Measurements from ENCODE around the gene PMPCA. TPM values are rescaled to one million over a fixed set of nuclear protein-coding genes. Genes with fewer than 3 reads are reported as not detected.

Gene PMPCA
- total and polyA plus RNA-seq, 3 experiments from 2014 or later, result 39.2 to 101 (median 96.4) TPM

DNA sequence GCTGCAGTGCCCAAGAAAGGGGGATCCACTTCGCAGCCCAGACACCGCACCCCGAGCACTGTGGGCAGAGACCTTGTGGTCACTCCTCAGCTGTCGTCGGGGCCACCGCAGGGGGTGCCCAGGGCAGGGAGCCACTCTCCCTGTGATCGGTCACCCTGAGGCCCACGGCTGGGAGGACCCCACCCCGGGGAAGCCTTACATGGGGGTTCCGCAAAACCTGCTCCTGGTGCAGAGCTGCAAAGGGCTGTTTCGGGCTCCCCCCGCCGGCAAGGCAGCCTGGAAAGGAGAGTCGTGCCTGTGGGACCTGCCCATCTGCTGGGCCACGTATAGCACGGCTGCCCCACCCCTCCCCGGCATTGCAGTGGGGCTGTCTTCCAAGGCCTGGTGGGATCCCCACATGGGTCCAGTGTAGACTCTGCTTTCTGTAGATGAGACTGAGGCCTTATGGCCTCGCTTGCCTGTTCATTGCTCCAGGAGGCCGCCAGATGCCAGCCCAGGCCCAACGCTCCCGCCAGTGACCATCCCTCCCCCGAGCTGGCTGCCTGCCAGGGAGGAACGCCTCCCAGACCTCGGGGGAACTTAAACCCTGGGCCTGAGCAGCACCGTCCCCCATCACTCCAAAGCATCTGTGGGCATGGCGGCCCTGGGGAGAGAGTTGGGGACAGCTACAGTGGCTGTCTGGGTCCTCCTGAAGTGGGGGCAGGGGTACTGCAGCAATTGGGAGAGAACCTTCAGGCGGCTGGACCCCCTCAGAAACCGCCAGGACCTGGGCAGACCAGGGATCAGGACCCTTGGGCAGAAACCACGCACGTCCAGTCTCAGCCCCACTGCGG, 45.3 kb upstream of the PMPCA start:
- no peaks in the 10 kb centered on the region for H3K9me3 Mint-ChIP-seq
- H3K9me3 ChIP-seq (ENCODE audit: low read length), result no peaks in the 10 kb centered on the region
- H3K27ac ChIP-seq (ENCODE audit: low read depth, low read length), result no peak overlapping the region
- H3K27me3 Mint-ChIP-seq, result no peaks in the 10 kb centered on the region
- peak overlapping the region in 3 of 7 donors; percentile 29 to 81 (median 32) for H3K4me3 Mint-ChIP-seq
- H3K27ac Mint-ChIP-seq, result no peak overlapping the region
- H3K36me3 ChIP-seq (ENCODE audit: insufficient read depth, low read length), result no peaks in the 10 kb centered on the region
- H3K4me3 ChIP-seq (ENCODE audit: low read length), result no peak overlapping the region
- ChIA-PET CTCF (no interaction called here), POLR2A (no interaction called here)
- no peaks in the 10 kb centered on the region for H3K27me3 ChIP-seq (ENCODE audit: insufficient read depth, low read length, poor library complexity, severe bottlenecking)
- H3K36me3 Mint-ChIP-seq, result peaks cover 0 to 14% (median 0%) of the 10 kb centered on the region in 3 donors
- DNase-seq, result no peak
- peaks cover 0 to 7% (median 0%) of the 10 kb centered on the region in 3 donors for H3K4me1 Mint-ChIP-seq
- peaks cover 5% of the 10 kb centered on the region for H3K4me1 ChIP-seq (ENCODE audit: insufficient read depth, low read length)

DNA sequence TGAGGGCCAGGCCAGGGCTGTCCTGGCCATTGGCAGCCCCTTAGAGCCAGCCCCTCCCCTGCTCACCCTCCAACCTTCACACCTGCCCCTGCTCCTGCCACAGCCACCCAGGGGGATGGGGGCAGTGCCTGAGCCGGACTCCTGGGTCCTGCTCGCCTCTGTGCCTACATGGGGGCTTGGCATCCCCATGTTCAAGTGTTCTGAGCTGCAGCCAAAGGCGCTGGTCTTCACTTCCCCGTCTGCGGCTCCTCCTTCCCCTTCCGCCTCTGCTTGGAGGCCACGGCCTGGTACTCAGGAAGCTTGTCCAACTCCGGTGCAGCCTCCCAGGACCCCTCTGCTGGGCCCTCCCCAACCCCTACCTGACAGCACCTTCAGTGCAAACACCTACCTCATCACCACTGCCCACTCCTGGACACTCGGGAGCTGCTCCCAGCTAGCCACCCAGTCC, 44.7 kb upstream of the PMPCA start:
- H3K36me3 ChIP-seq (ENCODE audit: insufficient read depth, low read length), result no peaks in the 10 kb centered on the region
- no peaks in the 10 kb centered on the region for H3K27me3 ChIP-seq (ENCODE audit: insufficient read depth, low read length, poor library complexity, severe bottlenecking)
- peaks cover 0 to 8% (median 0%) of the 10 kb centered on the region in 3 donors for H3K36me3 Mint-ChIP-seq
- H3K27ac Mint-ChIP-seq, result no peak overlapping the region
- H3K4me1 ChIP-seq (ENCODE audit: insufficient read depth, low read length), result peaks cover 5% of the 10 kb centered on the region
- ChIA-PET POLR2A (no interaction called here), CTCF (no interaction called here)
- H3K4me3 ChIP-seq (ENCODE audit: low read length), result no peak overlapping the region
- H3K27ac ChIP-seq (ENCODE audit: low read depth, low read length), result no peak overlapping the region
- no peaks in the 10 kb centered on the region for H3K9me3 Mint-ChIP-seq
- peaks cover 0 to 7% (median 0%) of the 10 kb centered on the region in 3 donors for H3K4me1 Mint-ChIP-seq
- no peaks in the 10 kb centered on the region for H3K9me3 ChIP-seq (ENCODE audit: low read length)
- H3K4me3 Mint-ChIP-seq, result peak overlapping the region in 1 of 7 donors; percentile 68
- DNase-seq, result no peak
- no peaks in the 10 kb centered on the region for H3K27me3 Mint-ChIP-seq

DNA sequence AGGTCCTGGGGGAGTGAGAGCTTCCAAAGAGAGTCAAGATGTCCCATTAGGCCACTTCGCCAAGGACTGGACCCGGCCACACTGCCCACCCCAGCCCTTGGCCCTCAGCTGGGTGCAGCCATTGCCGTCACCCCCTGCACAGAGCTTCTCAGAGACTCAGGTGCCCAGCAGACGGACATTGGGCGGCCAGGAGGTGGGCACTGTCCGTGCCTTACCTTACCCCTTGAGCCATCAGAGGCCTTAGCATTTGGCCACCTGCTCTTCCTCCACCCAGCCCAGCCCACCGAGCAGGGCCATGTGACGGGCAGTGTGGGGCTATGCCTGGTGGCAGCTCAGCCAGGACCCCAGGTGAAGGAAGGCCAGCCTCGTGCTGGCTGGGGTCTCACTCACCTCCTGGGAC, 43.6 kb upstream of the PMPCA start:
- Histone ChIP-seq H3K9me3 (ENCODE audit: low read length) (no peaks in the 10 kb centered on the region), H3K27me3 (ENCODE audit: insufficient read depth, low read length, poor library complexity, severe bottlenecking) (no peaks in the 10 kb centered on the region), H3K27ac (ENCODE audit: low read depth, low read length) (no peak overlapping the region), H3K36me3 (ENCODE audit: insufficient read depth, low read length) (no peaks in the 10 kb centered on the region), H3K4me1 (ENCODE audit: insufficient read depth, low read length) (peaks cover 5% of the 10 kb centered on the region), H3K4me3 (ENCODE audit: low read length) (no peak overlapping the region)
- Mint-ChIP-seq H3K9me3 (no peaks in the 10 kb centered on the region), H3K27ac (no peak overlapping the region), H3K36me3 (peaks cover 0 to 3% (median 0%) of the 10 kb centered on the region in 3 donors), H3K4me3 (no peak overlapping the region), H3K4me1 (peaks cover 0 to 7% (median 0%) of the 10 kb centered on the region in 3 donors), H3K27me3 (no peaks in the 10 kb centered on the region)
- ChIA-PET CTCF (no interaction called here), POLR2A (no interaction called here)
- no peak for DNase-seq

DNA sequence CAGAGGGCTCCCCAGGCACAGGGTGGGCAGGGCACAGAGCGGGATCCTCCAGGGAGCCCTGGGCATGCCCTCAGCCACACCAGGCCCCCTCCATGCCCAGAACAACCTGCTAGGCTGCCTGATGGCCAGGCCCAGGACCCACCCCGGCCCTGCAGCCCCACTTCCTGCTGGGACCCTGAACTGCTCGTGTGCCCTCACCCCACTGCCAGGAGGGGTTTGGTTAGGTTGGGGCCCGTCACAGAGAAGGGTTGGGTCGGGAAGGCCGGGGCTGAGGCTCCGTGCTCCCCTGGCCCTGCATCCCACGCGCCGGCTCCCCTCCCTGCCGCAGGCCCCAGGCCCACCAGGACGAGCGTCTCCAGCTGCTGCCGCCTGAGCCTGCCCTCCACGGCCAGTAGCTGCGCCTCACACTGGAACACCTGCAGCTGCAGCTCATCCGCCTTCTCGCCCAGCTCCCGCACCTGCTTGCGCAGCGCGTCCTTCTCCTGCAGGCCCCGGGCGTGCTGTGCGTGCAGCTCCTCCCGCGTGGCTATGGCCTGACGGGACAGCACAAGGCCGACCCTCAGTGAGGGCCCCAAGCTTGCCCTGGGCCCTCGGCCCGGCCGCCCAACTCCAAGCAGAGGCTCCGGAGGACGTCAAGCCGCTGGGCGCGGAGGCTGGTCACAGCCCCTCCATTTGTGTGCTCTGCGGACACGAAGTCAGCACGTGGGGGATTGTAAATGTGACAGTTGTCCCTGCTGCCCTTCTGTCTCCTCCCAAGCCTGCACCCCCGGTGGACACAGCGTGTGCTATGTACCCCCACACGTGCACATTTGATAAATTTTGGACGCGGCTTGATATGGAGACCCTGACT, 42.9 kb upstream of the PMPCA start:
- Histone ChIP-seq H3K9me3 (ENCODE audit: low read length) (no peaks in the 10 kb centered on the region), H3K4me1 (ENCODE audit: insufficient read depth, low read length) (peaks cover 5% of the 10 kb centered on the region), H3K27ac (ENCODE audit: low read depth, low read length) (no peak overlapping the region), H3K27me3 (ENCODE audit: insufficient read depth, low read length, poor library complexity, severe bottlenecking) (no peaks in the 10 kb centered on the region), H3K36me3 (ENCODE audit: insufficient read depth, low read length) (no peaks in the 10 kb centered on the region), H3K4me3 (ENCODE audit: low read length) (no peak overlapping the region)
- H3K9me3 Mint-ChIP-seq, result no peaks in the 10 kb centered on the region
- H3K36me3 Mint-ChIP-seq, result peaks cover 0 to 2% (median 0%) of the 10 kb centered on the region in 3 donors
- POLR2A ChIA-PET, result no interaction called here
- H3K27ac Mint-ChIP-seq, result no peak overlapping the region
- peaks cover 0 to 5% (median 0%) of the 10 kb centered on the region in 3 donors for H3K4me1 Mint-ChIP-seq
- DNase-seq, result no peak
- CTCF ChIA-PET, result no interaction called here
- H3K4me3 Mint-ChIP-seq, result no peak overlapping the region
- H3K27me3 Mint-ChIP-seq, result no peaks in the 10 kb centered on the region

DNA sequence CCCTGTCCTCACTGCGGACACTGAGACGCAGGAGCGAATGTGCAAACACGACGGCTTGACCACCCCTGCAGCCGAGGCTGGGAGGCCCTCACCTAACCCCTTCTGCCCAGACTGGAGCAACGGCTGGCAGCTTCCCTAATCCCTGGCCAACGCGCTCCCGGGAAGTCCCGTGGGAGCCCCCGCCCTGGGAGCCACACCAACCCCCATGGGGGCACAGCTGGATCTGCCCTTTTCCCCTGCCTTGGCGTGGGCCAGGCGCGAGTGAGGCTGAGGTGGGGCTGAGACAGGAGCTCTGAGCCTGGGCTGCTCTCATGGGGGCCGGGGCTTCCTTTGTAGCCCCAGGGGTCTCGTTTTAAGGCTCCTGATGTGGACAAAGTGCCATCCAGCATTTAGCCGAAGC, 42.3 kb upstream of the PMPCA start:
- CTCF ChIA-PET, result no interaction called here
- POLR2A ChIA-PET, result no interaction called here
- Mint-ChIP-seq H3K4me1 (no peaks in the 10 kb centered on the region), H3K27ac (no peak overlapping the region), H3K9me3 (no peaks in the 10 kb centered on the region), H3K36me3 (no peaks in the 10 kb centered on the region), H3K27me3 (no peaks in the 10 kb centered on the region), H3K4me3 (no peak overlapping the region)
- H3K4me1 ChIP-seq (ENCODE audit: insufficient read depth, low read length), result peaks cover 5% of the 10 kb centered on the region
- H3K9me3 ChIP-seq (ENCODE audit: low read length), result no peaks in the 10 kb centered on the region
- no peak overlapping the region for H3K27ac ChIP-seq (ENCODE audit: low read depth, low read length)
- no peak for DNase-seq
- H3K27me3 ChIP-seq (ENCODE audit: insufficient read depth, low read length, poor library complexity, severe bottlenecking), result no peaks in the 10 kb centered on the region
- H3K36me3 ChIP-seq (ENCODE audit: insufficient read depth, low read length), result no peaks in the 10 kb centered on the region
- H3K4me3 ChIP-seq (ENCODE audit: low read length), result no peak overlapping the region

DNA sequence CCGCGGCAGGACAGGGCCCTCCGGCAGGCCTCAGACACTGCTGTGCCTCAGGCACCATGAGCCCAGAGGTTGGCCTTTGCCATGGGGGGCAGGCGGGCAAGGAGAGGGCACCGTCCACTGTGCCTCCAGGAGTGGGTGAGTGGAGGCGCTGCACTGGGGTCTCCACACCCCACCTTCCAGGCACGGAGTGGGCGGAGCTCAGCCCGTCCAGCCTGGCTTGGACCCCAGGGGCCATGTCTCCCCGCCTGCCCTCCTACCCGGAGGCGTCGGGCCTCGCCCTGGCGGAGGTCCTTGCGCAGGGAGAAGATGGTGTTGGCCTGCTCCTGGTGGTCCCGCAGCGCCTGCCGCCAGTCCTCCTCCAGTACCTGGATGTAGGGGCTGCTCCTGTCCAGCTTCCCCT, 40.4 kb upstream of the PMPCA start:
- H3K27ac Mint-ChIP-seq, result no peak overlapping the region
- H3K4me3 Mint-ChIP-seq, result no peak overlapping the region
- H3K9me3 Mint-ChIP-seq, result no peaks in the 10 kb centered on the region
- CTCF ChIA-PET, result no interaction called here
- no peaks in the 10 kb centered on the region for H3K4me1 ChIP-seq (ENCODE audit: insufficient read depth, low read length)
- H3K4me3 ChIP-seq (ENCODE audit: low read length), result no peak overlapping the region
- H3K27me3 Mint-ChIP-seq, result no peaks in the 10 kb centered on the region
- no peaks in the 10 kb centered on the region for H3K27me3 ChIP-seq (ENCODE audit: insufficient read depth, low read length, poor library complexity, severe bottlenecking)
- DNase-seq, result no peak
- H3K9me3 ChIP-seq (ENCODE audit: low read length), result no peaks in the 10 kb centered on the region
- H3K4me1 Mint-ChIP-seq, result no peaks in the 10 kb centered on the region
- H3K36me3 Mint-ChIP-seq, result no peaks in the 10 kb centered on the region
- no peaks in the 10 kb centered on the region for H3K36me3 ChIP-seq (ENCODE audit: insufficient read depth, low read length)
- POLR2A ChIA-PET, result no interaction called here
- H3K27ac ChIP-seq (ENCODE audit: low read depth, low read length), result no peak overlapping the region

DNA sequence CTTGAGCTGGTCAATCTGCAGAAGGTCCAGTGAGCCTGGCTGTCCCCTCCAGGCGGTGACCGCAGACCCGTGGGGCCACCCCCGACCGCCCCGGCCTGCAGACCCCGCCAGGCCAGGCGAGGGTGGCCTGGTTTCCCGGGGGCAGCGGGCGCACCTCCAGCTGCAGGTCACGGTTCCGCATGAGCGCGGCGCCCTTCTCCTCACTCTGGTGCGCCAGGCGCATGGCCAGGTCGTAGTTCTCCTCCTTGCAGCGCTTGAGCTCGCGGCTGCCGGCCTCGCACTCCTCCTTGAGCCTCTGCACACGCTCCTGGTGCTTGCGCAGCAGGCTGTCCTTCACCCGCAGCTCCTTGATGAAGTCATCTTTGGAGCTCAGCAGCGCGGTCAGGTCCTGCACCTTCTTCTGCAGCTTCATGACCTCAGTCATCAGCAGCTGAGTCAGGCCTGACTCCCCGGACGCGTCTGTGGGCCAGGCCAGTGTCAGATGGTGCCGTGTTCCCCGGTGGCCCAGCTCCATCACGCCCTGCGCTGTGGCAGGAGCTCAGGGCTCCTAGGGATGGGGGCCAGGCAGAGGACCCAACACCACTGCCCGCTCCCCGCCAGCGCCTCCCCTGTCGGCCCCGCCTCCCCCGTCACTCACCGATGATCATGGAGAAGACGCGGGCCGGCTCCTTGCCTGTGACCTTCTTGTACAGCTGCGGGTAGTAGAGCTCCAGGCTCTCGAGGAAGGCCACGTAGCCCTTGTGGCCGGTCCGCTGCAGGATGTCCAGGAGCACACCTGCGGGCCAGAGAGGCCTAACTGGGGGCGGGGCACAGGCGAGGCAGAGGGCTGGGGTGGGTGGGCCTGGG, 39.5 kb upstream of the PMPCA start:
- no peaks in the 10 kb centered on the region for H3K9me3 Mint-ChIP-seq
- Histone ChIP-seq H3K4me3 (ENCODE audit: low read length) (no peak overlapping the region), H3K27ac (ENCODE audit: low read depth, low read length) (no peak overlapping the region), H3K36me3 (ENCODE audit: insufficient read depth, low read length) (no peaks in the 10 kb centered on the region), H3K9me3 (ENCODE audit: low read length) (no peaks in the 10 kb centered on the region), H3K27me3 (ENCODE audit: insufficient read depth, low read length, poor library complexity, severe bottlenecking) (no peaks in the 10 kb centered on the region), H3K4me1 (ENCODE audit: insufficient read depth, low read length) (no peaks in the 10 kb centered on the region)
- peak overlapping the region in 1 of 8 donors; percentile 79 for H3K27ac Mint-ChIP-seq
- no peak overlapping the region for H3K4me3 Mint-ChIP-seq
- no peaks in the 10 kb centered on the region for H3K36me3 Mint-ChIP-seq
- CTCF ChIA-PET, result no interaction called here
- POLR2A ChIA-PET, result no interaction called here
- no peak for DNase-seq
- no peaks in the 10 kb centered on the region for H3K4me1 Mint-ChIP-seq
- no peaks in the 10 kb centered on the region for H3K27me3 Mint-ChIP-seq

DNA sequence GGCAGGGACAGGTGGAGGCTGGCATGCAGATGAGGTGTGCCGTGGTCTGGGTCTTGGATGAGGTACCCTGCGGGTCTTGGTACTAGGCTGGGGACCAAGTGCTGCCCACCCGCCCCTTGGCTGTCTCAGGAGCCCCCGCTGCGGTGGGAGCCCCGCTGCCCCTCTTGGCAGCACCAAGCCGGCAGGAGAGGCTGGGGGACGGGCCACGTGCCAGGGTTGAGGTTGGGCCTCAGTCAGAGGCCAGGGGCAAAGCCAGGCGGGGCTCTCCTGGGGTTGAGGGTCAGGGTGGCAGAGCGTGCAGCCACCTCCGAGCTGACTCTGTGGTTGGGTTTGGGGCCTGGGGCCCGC, 39.0 kb upstream of the PMPCA start:
- Histone ChIP-seq H3K27ac (ENCODE audit: low read depth, low read length) (no peak overlapping the region), H3K4me1 (ENCODE audit: insufficient read depth, low read length) (no peaks in the 10 kb centered on the region), H3K9me3 (ENCODE audit: low read length) (no peaks in the 10 kb centered on the region), H3K4me3 (ENCODE audit: low read length) (no peak overlapping the region), H3K36me3 (ENCODE audit: insufficient read depth, low read length) (no peaks in the 10 kb centered on the region), H3K27me3 (ENCODE audit: insufficient read depth, low read length, poor library complexity, severe bottlenecking) (no peaks in the 10 kb centered on the region)
- DNase-seq, result no peak
- H3K27ac Mint-ChIP-seq, result no peak overlapping the region
- ChIA-PET POLR2A (no interaction called here), CTCF (no interaction called here)
- H3K36me3 Mint-ChIP-seq, result no peaks in the 10 kb centered on the region
- no peaks in the 10 kb centered on the region for H3K4me1 Mint-ChIP-seq
- no peaks in the 10 kb centered on the region for H3K27me3 Mint-ChIP-seq
- H3K4me3 Mint-ChIP-seq, result no peak overlapping the region
- no peaks in the 10 kb centered on the region for H3K9me3 Mint-ChIP-seq

All from CD8-positive, alpha-beta memory T cell (primary cell).